RPMI7951 (cell line): ENCODE data around the gene MRPL18. TPM values are rescaled to one million over a fixed set of nuclear protein-coding genes. Genes with fewer than 3 reads are reported as not detected.
"Not testable (repeated sequence)": the region's sequence is repeated elsewhere in the genome, so short reads cannot be mapped to it uniquely, and the experiment has no call there.

Experiments used
- DNase-seq: peaks from one replicate; pipeline ENCODE4 v3.0.0-alpha.2; 2012; ENCODE audit warnings: low read depth
- total RNA-seq: library from RNA; depleted of rRNA; stranded (reverse); fragments of >200 nt; shearing (Covaris generic); gene quantifications from 2 replicates; pipeline ENCODE4 v1.2.3, GENCODE V29; 2014; rRNA removed

MRPL18 gene
- total RNA-seq = 217 and 236 TPM in 2 replicates

- DNase-seq = peak; percentile 98
Observed at GRCh38 chr6:159790149-159790955, at the start of gene MRPL18. TSS of gene MRPL18 (plus strand) at chr6:159790467. CDS start at chr6:159790588, 121 bp downstream.

- DNase-seq = no peak
Observed at GRCh38 chr6:159742165-159742564, 48.1 kb upstream of the MRPL18 start.

- DNase-seq = no peak
Observed at GRCh38 chr6:159745081-159745480, 45.2 kb upstream of the MRPL18 start.

- no peak for DNase-seq
Observed at GRCh38 chr6:159746759-159747158, 43.5 kb upstream of the MRPL18 start.

GRCh38 chr6:159748127-159748526 lies 42.1 kb upstream of the MRPL18 start:
- not testable (repeated sequence) for DNase-seq

- no peak for DNase-seq
Observed at GRCh38 chr6:159751448-159751847, 38.8 kb upstream of the MRPL18 start.

GRCh38 chr6:159753081-159753872 lies 37.0 kb upstream of the MRPL18 start:
- no peak for DNase-seq

- DNase-seq = no peak
Observed at GRCh38 chr6:159754401-159754800, 35.9 kb upstream of the MRPL18 start.

GRCh38 chr6:159754959-159755914 lies 35.0 kb upstream of the MRPL18 start:
- DNase-seq = no peak

- no peak for DNase-seq
Observed at GRCh38 chr6:159756508-159756907, 33.8 kb upstream of the MRPL18 start.

GRCh38 chr6:159758031-159759001 lies 32.0 kb upstream of the MRPL18 start:
- DNase-seq = peak; percentile 56

- DNase-seq = no peak
Observed at GRCh38 chr6:159759645-159760044, 30.6 kb upstream of the MRPL18 start.

GRCh38 chr6:159760602-159761057 lies 29.6 kb upstream of the MRPL18 start:
- DNase-seq = peak; percentile 76

GRCh38 chr6:159761129-159761872 lies 29.0 kb upstream of the MRPL18 start:
- peak; percentile 22 for DNase-seq

GRCh38 chr6:159761873-159762680 lies 28.2 kb upstream of the MRPL18 start, which contains the start of gene ACAT2:
TSS of gene ACAT2 (plus strand) at chr6:159762045. CDS start at chr6:159762088, 43 bp downstream.
- DNase-seq = peak; percentile 93

GRCh38 chr6:159762681-159763293 lies 27.5 kb upstream of the MRPL18 start:
- DNase-seq = no peak

GRCh38 chr6:159766906-159767305 lies 23.4 kb upstream of the MRPL18 start:
- no peak for DNase-seq

GRCh38 chr6:159769470-159769869 lies 20.8 kb upstream of the MRPL18 start:
- DNase-seq = no peak
